HepG2 (cell line): ENCODE data around the gene SPRR5. TPM values are rescaled to one million over a fixed set of nuclear protein-coding genes. Genes with fewer than 3 reads are reported as not detected.

Experiments
- ATAC-seq: fragments of 200-7000 bp; cut with Tn5 transposase; 3 replicates; pipeline ENCODE4 v1.9.1; 2020; ENCODE audit warnings: mild to moderate bottlenecking, moderate library complexity
- BruUV-seq: library from RNA; stranded (reverse); fragments of 400-500 nt; replicated peaks from 2 replicates; lab custom pipeline; 2021; lab: Mats Ljungman, UMichigan
- CTCF ChIA-PET: fragments of 300-600 bp; formaldehyde crosslinking; extraction: SDS; loops from one replicate; lab custom pipeline; 2021; ENCODE audit warnings: low total read pairs, inconsistent platforms, low intra/inter-chr PET ratio; lab: Yijun Ruan, JAX
- POLR2A ChIA-PET: fragments of 350-600 bp; sonication (Branson Sonifier 250); formaldehyde crosslinking; loops from one replicate; lab custom pipeline; 2020; ENCODE audit warnings: antibody characterized with exemption, inconsistent platforms; lab: Yijun Ruan, JAX
- DNase-seq: peaks from one replicate; pipeline ENCODE4 v3.0.0-alpha.2; 2015; ENCODE audit warnings: low spot score
- FAIRE-seq: peaks from 3 replicates; lab custom pipeline; 2011; peaks lifted over from hg19 to GRCh38; lab: Jason Lieb, UNC
- H2AFZ ChIP-seq: one replicate; pipeline ENCODE4 v1.6.1; 2011; ENCODE audit warnings: low read length, inconsistent platforms
- H3K27ac ChIP-seq: fragments of 300-600 bp; 3 replicates; pipeline ENCODE4 v1.8.0; 2011; ENCODE audit warnings: mixed run types, mild to moderate bottlenecking, mixed read lengths, low read length, inconsistent platforms; ENCODE audit not compliant: insufficient read depth; ENCODE audit errors: extremely low read length
- H3K27me3 ChIP-seq, 2 experiments: fragments of 200-600 bp in 1 of 2; 2 replicates in 1 of 2; 3 replicates in 1 of 2; pipeline versions ENCODE4 v1.6.0 to v1.8.0; 2011; ENCODE audit warnings: low read length in 2 of 2, mild to moderate bottlenecking in 2 of 2, moderate library complexity in 2 of 2, inconsistent platforms in 1 of 2; ENCODE audit not compliant: insufficient read depth in 2 of 2, control insufficient read depth in 1 of 2
- H3K36me3 ChIP-seq, 2 experiments: fragments of 200-600 bp in 1 of 2; replicated peaks in 1 of 2; 2 replicates in 1 of 2; 3 replicates in 1 of 2; pipeline versions ENCODE4 v1.5.1 to v1.8.0; 2011; ENCODE audit warnings: low read length in 2 of 2, inconsistent platforms in 1 of 2; ENCODE audit not compliant: insufficient read depth in 2 of 2, control insufficient read depth in 1 of 2
- H3K4me1 ChIP-seq: 2 replicates; pipeline ENCODE4 v1.5.1; 2012; ENCODE audit warnings: low read length, inconsistent platforms; ENCODE audit not compliant: insufficient read depth
- H3K4me2 ChIP-seq: 2 replicates; pipeline ENCODE4 v1.6.0; 2011; ENCODE audit warnings: low read depth, low read length, inconsistent platforms
- H3K4me3 ChIP-seq, 3 experiments: fragments of 200-600 bp in 1 of 3; sonication (generic), shearing (Covaris generic) in 1 of 3; replicated peaks in 1 of 3; 2 replicates each; pipeline ENCODE4 v1.5.1; 2011 to 2016; ENCODE audit warnings: low read length in 3 of 3, inconsistent platforms in 2 of 3, low read depth in 2 of 3, mild to moderate bottlenecking in 2 of 3, control low read depth in 1 of 3, mixed read lengths in 1 of 3; ENCODE audit not compliant: insufficient read depth in 1 of 3
- H3K79me2 ChIP-seq: one replicate; pipeline ENCODE4 v1.6.1; 2011; ENCODE audit warnings: low read length, inconsistent platforms; ENCODE audit not compliant: insufficient read depth
- H3K9ac ChIP-seq: 2 replicates; pipeline ENCODE4 v1.6.0; 2011; ENCODE audit warnings: mild to moderate bottlenecking, low read depth, low read length, inconsistent platforms; ENCODE audit not compliant: insufficient read depth
- H3K9me3 ChIP-seq: 2 replicates; pipeline ENCODE4 v1.5.1; 2012; ENCODE audit warnings: mild to moderate bottlenecking, low read length
- H4K20me1 ChIP-seq: 2 replicates; pipeline ENCODE4 v1.6.0; 2011; ENCODE audit warnings: inconsistent platforms, mild to moderate bottlenecking, low read length, moderate library complexity; ENCODE audit not compliant: insufficient read depth
- ATAD3A ChIP-seq: sonication (generic); formaldehyde crosslinking; IDR thresholded peaks from 2 replicates; pipeline ENCODE4 v1.4.0; 2020; ENCODE audit warnings: missing genetic modification reagents
- CHD2 ChIP-seq: IDR thresholded peaks from 2 replicates; pipeline ENCODE4 v1.6.1; 2011; ENCODE audit warnings: low read depth, low read length, improper control_type of control experiment
- KDM2A ChIP-seq: sonication (generic); formaldehyde crosslinking; IDR thresholded peaks from 2 replicates; pipeline ENCODE4 v1.4.0; 2020; ENCODE audit warnings: low read depth, missing genetic modification reagents, borderline replicate concordance
- MTF2 ChIP-seq: sonication (generic); formaldehyde crosslinking; IDR thresholded peaks from 2 replicates; pipeline ENCODE4 v1.5.0; 2020; ENCODE audit warnings: missing genetic modification reagents, borderline replicate concordance
- SRY ChIP-seq: sonication (generic); formaldehyde crosslinking; IDR thresholded peaks from 2 replicates; pipeline ENCODE4 v1.8.0; 2022; ENCODE audit warnings: mild to moderate bottlenecking, missing genetic modification reagents
- YEATS2 ChIP-seq: sonication (generic); formaldehyde crosslinking; IDR thresholded peaks from 2 replicates; pipeline ENCODE4 v1.4.0; 2020; ENCODE audit warnings: missing genetic modification reagents, borderline replicate concordance
- ZNF264 ChIP-seq: sonication (generic); formaldehyde crosslinking; IDR thresholded peaks from 2 replicates; pipeline ENCODE4 v1.4.0; 2020; ENCODE audit warnings: missing genetic modification reagents
- ZNF318 ChIP-seq: sonication (generic); formaldehyde crosslinking; IDR thresholded peaks from 2 replicates; pipeline ENCODE4 v1.4.0; 2020; ENCODE audit warnings: mild to moderate bottlenecking, missing genetic modification reagents
- ZNF615 ChIP-seq: sonication (generic); formaldehyde crosslinking; IDR thresholded peaks from 2 replicates; pipeline ENCODE4 v1.5.0; 2020; ENCODE audit warnings: mild to moderate bottlenecking, missing genetic modification reagents, borderline replicate concordance
- ZNF720 ChIP-seq: sonication (generic); formaldehyde crosslinking; IDR thresholded peaks from 2 replicates; pipeline ENCODE4 v1.4.0; 2020; ENCODE audit warnings: missing genetic modification reagents
- ZNF780A ChIP-seq: sonication (generic); formaldehyde crosslinking; IDR thresholded peaks from 2 replicates; pipeline ENCODE4 v1.8.0; 2022; ENCODE audit warnings: mild to moderate bottlenecking, missing genetic modification reagents, moderate library complexity
- ZNF800 ChIP-seq: sonication (generic); formaldehyde crosslinking; IDR thresholded peaks from 2 replicates; pipeline ENCODE4 v1.4.0; 2020; ENCODE audit warnings: missing genetic modification reagents
- WGBS: methylation state at CpG from one replicate; pipeline ENCODE4 v1.1.6; 2017; ENCODE audit warnings: low lambda C conversion rate; 5-methylcytosine and 5-hydroxymethylcytosine counted together
- in situ Hi-C: cut with HindIII; loops from 2 replicates; pipeline ENCODE4 v1.10.0; 2017; ENCODE audit warnings: low pct_unique_long_range_greater_than_20kb; ENCODE audit not compliant: extremely low pct_ligation_motif_present
- intact Hi-C: fragments of 100-400 bp; cut with micrococcal nuclease; formaldehyde crosslinking; loops from one replicate; pipeline ENCODE4 v1.10.0; 2022; ENCODE audit not compliant: unreplicated experiment
- polyA plus RNA-seq, 8 experiments: library from polyadenylated mRNA; depleted of rRNA in 3 of 8; stranded (reverse) in 7 of 8; unstranded in 1 of 8; fragments of >200 nt; fragmentation: Illumina TruSeq in 4 of 8; extraction: Trizol in 4 of 8; gene quantifications; 2 replicates each; pipeline versions ENCODE4 v1.2.1 to v1.2.3, GENCODE V29; 2011 to 2016; ENCODE audit warnings: low read depth in 4 of 8, missing spikeins in 1 of 8, mixed read lengths in 1 of 8; ENCODE audit not compliant: insufficient read depth in 1 of 8
- total RNA-seq, 5 experiments: library from RNA; depleted of rRNA; stranded (reverse); fragments of >200 nt; fragmentation: Illumina TruSeq; extraction: Trizol; gene quantifications; 2 replicates each; pipeline ENCODE4 v1.2.3, GENCODE V29; 2016; ENCODE audit warnings: low read depth in 1 of 5

The SPRR5 gene
- total and polyA plus RNA-seq, 2 of the 13 experiments (the other 11 are each of a cell fraction or from before 2014, with no cell fraction given), result not detected

GRCh38 chr1:152972196-152972886 is 25.3 kb downstream of the SPRR5 start (continued):
- no peak for TF ChIP-seq ZNF318 (CRISPR knock-in tag)

GRCh38 chr1:152976688-152977087 is 29.7 kb downstream of the SPRR5 start:
- Histone ChIP-seq H3K9me3 (no peaks in the 10 kb centered on the region), H4K20me1 (no peaks in the 10 kb centered on the region), H3K4me2 (no peak overlapping the region), H3K79me2 (no peaks in the 10 kb centered on the region), H3K27ac (no peak overlapping the region), H2AFZ (no peak overlapping the region), H3K4me3 (no peak overlapping the region), H3K9ac (no peak overlapping the region), H3K36me3 (no peaks in the 10 kb centered on the region), H3K27me3 (no peaks in the 10 kb centered on the region), H3K4me1 (no peaks in the 10 kb centered on the region)
- in situ Hi-C loops (no loop called here), intact Hi-C loops (no loop called here)
- no TSS peak for BruUV-seq
- DNase-seq (no peak), ATAC-seq (no peak), FAIRE-seq (no peak)
- POLR2A ChIA-PET, result no interaction called here
- WGBS, result 0% methylated on average over 1 of the region's 1 CpG
- CTCF ChIA-PET, result no interaction called here
- TF ChIP-seq SRY (no peak), MTF2 (CRISPR knock-in tag) (no peak), YEATS2 (CRISPR knock-in tag) (no peak), ZNF720 (no peak), KDM2A (CRISPR knock-in tag) (no peak), ZNF264 (no peak), ZNF615 (CRISPR knock-in tag) (no peak), ATAD3A (no peak), CHD2 (no peak), ZNF800 (CRISPR knock-in tag) (no peak), ZNF780A (no peak)
